B cell (primary cell): ENCODE results near the gene PI4KB. TPM values are rescaled to one million over a fixed set of nuclear protein-coding genes. Genes with fewer than 3 reads are reported as not detected.

Experiments
- ATAC-seq: fragments of 200-7000 bp; cut with Tn5 transposase; one replicate; pipeline ENCODE4 v1.10.0; 2021; ENCODE audit warnings: low read depth, mild to moderate bottlenecking, moderate number of reproducible peaks, moderate library complexity
- CTCF ChIA-PET: fragments of 350-600 bp; sonication (Branson Sonifier 250); formaldehyde crosslinking; loops from one replicate; lab custom pipeline; 2021; ENCODE audit warnings: antibody characterized with exemption, inconsistent platforms; lab: Charles Lee
- POLR2A ChIA-PET: fragments of 350-600 bp; sonication (Branson Sonifier 250); formaldehyde crosslinking; loops from one replicate; lab custom pipeline; 2021; ENCODE audit warnings: antibody characterized with exemption; lab: Charles Lee
- DNase-seq: peaks from one replicate; pipeline ENCODE4 v3.0.0; 2013
- H2AFZ ChIP-seq: 2 replicates; pipeline ENCODE4 v1.6.1; 2012; ENCODE audit warnings: mild to moderate bottlenecking, low read depth, low read length; ENCODE audit not compliant: insufficient read depth, poor library complexity, severe bottlenecking
- H3K27ac ChIP-seq, 2 donors: 1 replicate in 1 of 2; 2 replicates in 1 of 2; pipeline ENCODE4 v1.5.1; 2012 to 2013; ENCODE audit warnings: low read length in 2 of 2, mild to moderate bottlenecking in 2 of 2, moderate library complexity in 1 of 2
- H3K27me3 ChIP-seq, 4 experiments: fragments of 200-600 bp in 1 of 4; sonication (generic) in 1 of 4; replicated peaks in 1 of 4; 1 replicate in 2 of 4; 2 replicates in 2 of 4; pipeline versions ENCODE4 v1.6.1 to v1.7.0; 2013 to 2016; ENCODE audit warnings: low read length in 3 of 4, mild to moderate bottlenecking in 2 of 4, mixed read lengths in 1 of 4, moderate library complexity in 1 of 4; ENCODE audit not compliant: insufficient read depth in 4 of 4, control insufficient read depth in 3 of 4; ENCODE audit errors: control extremely low read depth in 1 of 4
- H3K36me3 ChIP-seq, 2 experiments: replicated peaks in 1 of 2; 1 replicate in 1 of 2; 2 replicates in 1 of 2; pipeline versions ENCODE4 v1.6.1 to v1.7.1; 2013; ENCODE audit warnings: low read length in 1 of 2; ENCODE audit not compliant: insufficient read depth in 2 of 2, control insufficient read depth in 1 of 2; ENCODE audit errors: control extremely low read depth in 1 of 2, extremely low read depth in 1 of 2
- H3K4me1 ChIP-seq, 2 donors: fragments of 200-600 bp in 1 of 2; sonication (generic) in 1 of 2; 1 replicate in 1 of 2; 2 replicates in 1 of 2; pipeline versions ENCODE4 v1.5.1 to v1.6.1; 2013 to 2017; ENCODE audit warnings: low read length in 2 of 2; ENCODE audit not compliant: control insufficient read depth in 2 of 2, insufficient read depth in 2 of 2
- H3K4me2 ChIP-seq: replicated peaks from 2 replicates; pipeline ENCODE3; 2012; ENCODE audit warnings: mild to moderate bottlenecking, low read depth, low read length; ENCODE audit not compliant: poor library complexity, severe bottlenecking
- H3K4me3 ChIP-seq, 5 experiments: fragments of 200-600 bp in 1 of 5; sonication (generic) in 1 of 5; 1 replicate in 3 of 5; 2 replicates in 2 of 5; pipeline versions ENCODE4 v1.5.1 to v1.7.0; 2011 to 2016; ENCODE audit warnings: low read length in 4 of 5, mild to moderate bottlenecking in 4 of 5, low read depth in 2 of 5, control low read depth in 1 of 5, moderate library complexity in 1 of 5; ENCODE audit not compliant: insufficient read depth in 1 of 5; ENCODE audit errors: control extremely low read depth in 1 of 5, extremely low read depth in 1 of 5
- H3K79me2 ChIP-seq: fragments of 200-600 bp; sonication (generic); one replicate; pipeline ENCODE4 v1.6.0; 2016; ENCODE audit warnings: low read length; ENCODE audit not compliant: control insufficient read depth, insufficient read depth
- H3K9ac ChIP-seq: fragments of 200-600 bp; sonication (generic); 2 replicates; pipeline ENCODE4 v1.6.1; 2017; ENCODE audit warnings: mild to moderate bottlenecking, low read length, moderate library complexity
- H3K9me3 ChIP-seq, 3 donors: one replicate each; pipeline versions ENCODE4 v1.6.1 to v1.7.1; 2013; ENCODE audit warnings: low read length in 2 of 3; ENCODE audit not compliant: control insufficient read depth in 2 of 3, insufficient read depth in 1 of 3; ENCODE audit errors: control extremely low read depth in 1 of 3
- H4K20me1 ChIP-seq: 2 replicates; pipeline ENCODE4 v1.6.0; 2012; ENCODE audit warnings: mild to moderate bottlenecking, low read length; ENCODE audit not compliant: insufficient read depth, control insufficient read depth, poor library complexity, severe bottlenecking
- H3K27ac Mint-ChIP-seq: one replicate; pipeline ENCODE4 v1.8.0; 2021; ENCODE audit warnings: mixed read lengths
- H3K27me3 Mint-ChIP-seq: one replicate; pipeline ENCODE4 v1.8.0; 2021; ENCODE audit warnings: mixed read lengths
- H3K4me1 Mint-ChIP-seq: one replicate; pipeline ENCODE4 v1.8.0; 2021; ENCODE audit warnings: mixed read lengths
- H3K4me3 Mint-ChIP-seq: one replicate; pipeline ENCODE4 v1.8.0; 2021; ENCODE audit warnings: mixed read lengths
- H3K9me3 Mint-ChIP-seq: one replicate; pipeline ENCODE4 v1.8.0; 2022; ENCODE audit warnings: mixed read lengths; ENCODE audit not compliant: insufficient read depth
- CTCF ChIP-seq: fragments of 200-600 bp; IDR thresholded peaks from one replicate; pipeline ENCODE4 v1.8.0; 2022; ENCODE audit warnings: antibody characterized with exemption, mild to moderate bottlenecking
- EZH2 ChIP-seq: IDR thresholded peaks from 2 replicates; pipeline ENCODE4 v1.6.1; 2012; ENCODE audit warnings: borderline replicate concordance, low read depth, mild to moderate bottlenecking, moderate library complexity, low read length; ENCODE audit not compliant: insufficient read depth, poor library complexity, severe bottlenecking
- WGBS: methylation state at CpG from one replicate; pipeline ENCODE4 v1.1.5; 2013; ENCODE audit warnings: missing lambda C conversion rate; ENCODE audit not compliant: insufficient coverage; 5-methylcytosine and 5-hydroxymethylcytosine counted together
- intact Hi-C: fragments of 100-400 bp; cut with micrococcal nuclease; formaldehyde crosslinking; loops from one replicate; pipeline ENCODE4 v1.10.0; 2022
- polyA minus RNA-seq: library from RNA; depleted of rRNA, polyadenylated mRNA; stranded (reverse); fragments of >200 nt; gene quantifications from 2 replicates; pipeline ENCODE4 v1.2.3, GENCODE V29; 2012
- polyA plus RNA-seq: library from polyadenylated mRNA; depleted of rRNA; stranded (reverse); fragments of >200 nt; gene quantifications from 2 replicates; pipeline ENCODE4 v1.2.3, GENCODE V29; 2012
- total RNA-seq, 2 donors: library from RNA; stranded (reverse); fragments of 120-200 nt in 1 of 2; gene quantifications; 1 replicate in 1 of 2; 2 replicates in 1 of 2; pipeline versions ENCODE4 v1.2.3 to v1.2.4, GENCODE V29; 2013 to 2022

Gene PI4KB
- total RNA-seq: 110 TPM in 2 replicates
- total RNA-seq (2013): 63.3 TPM
- 138 and 139 TPM in 2 replicates for polyA plus RNA-seq
- 59.9 and 71.3 TPM in 2 replicates for polyA minus RNA-seq

DNA sequence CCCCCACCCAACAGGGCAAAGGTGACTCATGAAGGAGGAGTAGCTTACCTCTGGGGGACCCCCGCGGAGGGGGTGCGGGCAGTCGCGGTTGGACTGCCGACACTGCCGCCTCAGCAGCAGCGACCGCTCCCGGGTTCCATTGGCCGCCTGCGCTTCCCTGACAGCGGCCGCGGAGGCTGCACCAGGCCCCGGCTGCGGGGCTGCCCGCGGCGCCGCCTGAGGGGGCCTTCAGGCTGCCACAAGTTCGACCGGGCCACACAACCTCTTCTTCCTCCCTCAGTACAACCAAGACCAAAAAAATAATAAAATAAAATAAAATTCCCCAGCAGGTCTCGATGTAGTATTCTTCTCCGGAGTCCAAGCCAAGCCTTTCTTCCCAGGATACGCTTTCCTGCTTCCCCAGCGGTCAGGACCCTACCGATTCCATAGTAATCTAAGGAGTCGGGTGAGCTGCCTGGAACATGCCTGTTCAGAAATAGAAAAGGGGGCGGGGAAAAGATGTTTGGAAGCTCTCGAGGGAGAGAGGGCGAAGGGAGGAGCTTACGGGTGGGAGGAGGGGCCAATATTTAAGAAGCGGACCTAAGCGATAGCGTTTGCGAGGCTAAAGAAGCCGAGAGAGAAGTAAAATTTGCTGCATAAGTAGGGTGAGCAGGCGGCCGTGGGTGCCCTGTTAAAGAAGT, at the start of gene PI4KB:
Gene PI4KB (minus strand): TSS at position 194 of the 680 bp plus-strand sequence. CDS start 10,935 bp downstream, outside the sequence.
- H3K9me3 Mint-ChIP-seq: no peaks in the 10 kb centered on the region
- Histone ChIP-seq H3K4me2 (peak within 1 kb of the TSS; percentile 90), H3K4me3 (peak within 1 kb of the TSS; percentile 72 to 99 (median 90)), H3K9ac (peak within 1 kb of the TSS; percentile 90), H4K20me1 (peaks cover 8% of the 10 kb centered on the region), H3K36me3 (peaks cover 0 to 23% of the 10 kb centered on the region in 2 experiments), H3K27ac (peak within 1 kb of the TSS; percentile 87 to 89), H3K9me3 (no peaks in the 10 kb centered on the region), H3K79me2 (peaks cover 75% of the 10 kb centered on the region), H2AFZ (peak within 1 kb of the TSS; percentile 90), H3K27me3 (no peaks in the 10 kb centered on the region), H3K4me1 (peaks cover 21 to 26% of the 10 kb centered on the region in 2 donors)
- ATAC-seq (peak; percentile 93), DNase-seq (peak; percentile 97)
- H3K4me1 Mint-ChIP-seq: peaks cover 40% of the 10 kb centered on the region
- no peak for TF ChIP-seq EZH2
- no peak for TF ChIP-seq CTCF
- POLR2A ChIA-PET: interaction anchor here (0.5 to 2.1 kb wide), 11 partner anchors 13 to 1442 kb away, joined by 3 to 18 read pairs (median 5); partner anchors contain the start of genes PSMB4 and RFX5
- peak within 1 kb of the TSS; percentile 93 for H3K4me3 Mint-ChIP-seq
- CTCF ChIA-PET: interaction anchor here (0.6 to 10.0 kb wide), 11 partner anchors 14 to 407 kb away, joined by 3 to 148 read pairs (median 4); partner anchors contain the start of genes PSMB4, VPS72 and ZNF687
- under 1% methylated on average over 32 of the region's 40 CpGs for WGBS
- peak within 1 kb of the TSS; percentile 96 for H3K27ac Mint-ChIP-seq
- intact Hi-C loops: loop anchor here (1.0 to 5.0 kb wide), 6 partner anchors 14 to 130 kb away; partner anchors contain the start of genes PIP5K1A, POGZ, PSMD4 and RFX5
- H3K27me3 Mint-ChIP-seq: no peaks in the 10 kb centered on the region

DNA sequence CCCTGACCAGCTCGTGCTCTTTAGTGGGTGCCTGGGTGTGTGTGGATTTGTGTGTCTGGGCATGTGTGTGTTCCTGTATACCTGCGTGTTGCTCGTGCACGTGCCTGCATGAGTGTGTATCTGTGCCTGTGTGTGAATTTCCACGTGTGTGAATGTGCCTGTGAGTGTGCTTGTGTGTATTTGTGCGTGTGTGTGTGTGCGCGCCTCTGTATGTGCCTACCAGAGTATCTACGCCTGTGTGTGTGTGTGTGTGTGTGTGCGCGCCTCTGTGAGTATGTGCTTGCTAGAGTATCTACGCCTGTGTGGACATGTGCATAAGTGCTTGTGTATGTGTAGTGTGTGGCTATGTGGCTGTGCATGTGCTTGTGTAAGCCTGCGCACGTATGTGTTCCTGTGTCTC, 46.0 kb upstream of the PI4KB start:
- TF ChIP-seq EZH2: no peak
- no peak for TF ChIP-seq CTCF
- POLR2A ChIA-PET: no interaction called here
- Histone ChIP-seq H4K20me1 (no peaks in the 10 kb centered on the region), H3K4me3 (no peak overlapping the region), H3K27ac (no peak overlapping the region), H3K9ac (no peak overlapping the region), H3K4me2 (no peak overlapping the region), H3K4me1 (peaks cover 0 to 4% of the 10 kb centered on the region in 2 donors), H3K27me3 (no peaks in the 10 kb centered on the region), H2AFZ (no peak overlapping the region), H3K79me2 (no peaks in the 10 kb centered on the region), H3K36me3 (no peaks in the 10 kb centered on the region), H3K9me3 (no peaks in the 10 kb centered on the region)
- Mint-ChIP-seq H3K4me3 (no peak overlapping the region), H3K9me3 (no peaks in the 10 kb centered on the region), H3K27me3 (peaks cover 3% of the 10 kb centered on the region), H3K4me1 (no peaks in the 10 kb centered on the region), H3K27ac (no peak overlapping the region)
- intact Hi-C loops: no loop called here
- WGBS: 98% methylated on average over 14 of the region's 14 CpGs
- ATAC-seq (no peak), DNase-seq (no peak)
- CTCF ChIA-PET: no interaction called here
